Measurements from ENCODE around the gene PIP5KL1. TPM values are rescaled to one million over a fixed set of nuclear protein-coding genes. Genes with fewer than 3 reads are reported as not detected.

The PIP5KL1 gene
- total RNA-seq, 1 donor from 2014 or later = 3.4 TPM

- no peaks in the 10 kb centered on the region for H3K27me3 Mint-ChIP-seq
These were observed 50.4 kb downstream of the PIP5KL1 start for GRCh38 chr9:127880143-127880542.

GRCh38 chr9:127878652-127879390 is 51.8 kb downstream of the PIP5KL1 start:
- no peak overlapping the region for H3K27ac Mint-ChIP-seq
- H3K27me3 Mint-ChIP-seq = no peaks in the 10 kb centered on the region
- TF ChIP-seq CTCF (IDR thresholded peaks at IDR 0.05; ENCODE audit: unreplicated experiment) = no peak
- H3K36me3 Mint-ChIP-seq (ENCODE audit: insufficient read depth) = no peaks in the 10 kb centered on the region
- no peak overlapping the region for H3K4me3 Mint-ChIP-seq (ENCODE audit: low read depth)
- H3K9me3 Mint-ChIP-seq (ENCODE audit: low read depth) = no peaks in the 10 kb centered on the region
- no peak for DNase-seq (ENCODE audit: low spot score, unreplicated experiment)
- peaks cover 2% of the 10 kb centered on the region for H3K4me1 Mint-ChIP-seq (ENCODE audit: low read depth)

More at GRCh38 chr9:127880143-127880542, 50.4 kb downstream of the PIP5KL1 start:
- Mint-ChIP-seq H3K4me3 (ENCODE audit: low read depth) (no peak overlapping the region), H3K9me3 (ENCODE audit: low read depth) (no peaks in the 10 kb centered on the region), H3K4me1 (ENCODE audit: low read depth) (peaks cover 3% of the 10 kb centered on the region), H3K36me3 (ENCODE audit: insufficient read depth) (no peaks in the 10 kb centered on the region), H3K27ac (no peak overlapping the region)
- no peak for TF ChIP-seq CTCF (IDR thresholded peaks at IDR 0.05; ENCODE audit: unreplicated experiment)
- no peak for DNase-seq (ENCODE audit: low spot score, unreplicated experiment)

GRCh38 chr9:127878001-127878651 is 52.5 kb downstream of the PIP5KL1 start:
- H3K4me1 Mint-ChIP-seq (ENCODE audit: low read depth) = peaks cover 2% of the 10 kb centered on the region
- no peaks in the 10 kb centered on the region for H3K36me3 Mint-ChIP-seq (ENCODE audit: insufficient read depth)
- no peak for DNase-seq (ENCODE audit: low spot score, unreplicated experiment)
- no peaks in the 10 kb centered on the region for H3K27me3 Mint-ChIP-seq
- H3K4me3 Mint-ChIP-seq (ENCODE audit: low read depth) = peak overlapping the region; percentile 81
- no peak for TF ChIP-seq CTCF (IDR thresholded peaks at IDR 0.05; ENCODE audit: unreplicated experiment)
- no peak overlapping the region for H3K27ac Mint-ChIP-seq
- no peaks in the 10 kb centered on the region for H3K9me3 Mint-ChIP-seq (ENCODE audit: low read depth)

DNA sequence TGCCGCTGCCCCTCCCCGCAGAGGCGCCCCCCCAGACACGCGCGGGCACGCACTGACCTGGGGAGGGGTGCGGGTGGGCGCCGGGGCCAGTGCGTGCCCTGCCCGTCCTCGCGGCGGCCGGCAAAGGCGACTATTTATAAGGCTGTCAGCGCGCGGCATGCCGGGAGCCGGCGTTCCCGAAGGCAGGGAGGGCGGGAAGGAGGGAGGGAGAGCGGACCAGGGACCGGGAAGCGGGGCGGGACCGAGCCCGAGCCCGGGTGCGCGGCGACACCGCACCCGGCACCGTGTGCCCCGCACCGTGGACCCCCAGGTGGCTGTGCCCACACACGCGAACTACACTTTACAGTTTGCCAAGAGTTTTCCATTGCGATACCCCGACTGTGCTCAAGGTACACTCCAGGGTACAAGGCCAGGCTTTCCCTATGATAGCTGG is 53.0 kb downstream of the PIP5KL1 start, which contains the start of gene AK1:
Gene AK1 (minus strand): TSS at position 110 of the 433 bp plus-strand sequence. CDS start 3,058 bp downstream, outside the sequence.
- no peaks in the 10 kb centered on the region for H3K9me3 Mint-ChIP-seq (ENCODE audit: low read depth)

More for the DNA sequence above, 53.0 kb downstream of the PIP5KL1 start, which contains the start of gene AK1:
- no peaks in the 10 kb centered on the region for H3K36me3 Mint-ChIP-seq (ENCODE audit: insufficient read depth)
- peak within 1 kb of the TSS; percentile 90 for H3K27ac Mint-ChIP-seq
- no peaks in the 10 kb centered on the region for H3K27me3 Mint-ChIP-seq
- peak within 1 kb of the TSS; percentile 81 for H3K4me3 Mint-ChIP-seq (ENCODE audit: low read depth)
- DNase-seq (ENCODE audit: low spot score, unreplicated experiment) = peak; percentile 61
- no peak for TF ChIP-seq CTCF (IDR thresholded peaks at IDR 0.05; ENCODE audit: unreplicated experiment)
- H3K4me1 Mint-ChIP-seq (ENCODE audit: low read depth) = peaks cover 2% of the 10 kb centered on the region
